ENCODE data around the gene TMTC4. TPM values are rescaled to one million over a fixed set of nuclear protein-coding genes. Genes with fewer than 3 reads are reported as not detected.
"Not testable (repeated sequence)": the region's sequence is repeated elsewhere in the genome, so short reads cannot be mapped to it uniquely, and the experiment has no call there.

TMTC4 gene
- total RNA-seq, 1 donor = 23.3 TPM

DNA sequence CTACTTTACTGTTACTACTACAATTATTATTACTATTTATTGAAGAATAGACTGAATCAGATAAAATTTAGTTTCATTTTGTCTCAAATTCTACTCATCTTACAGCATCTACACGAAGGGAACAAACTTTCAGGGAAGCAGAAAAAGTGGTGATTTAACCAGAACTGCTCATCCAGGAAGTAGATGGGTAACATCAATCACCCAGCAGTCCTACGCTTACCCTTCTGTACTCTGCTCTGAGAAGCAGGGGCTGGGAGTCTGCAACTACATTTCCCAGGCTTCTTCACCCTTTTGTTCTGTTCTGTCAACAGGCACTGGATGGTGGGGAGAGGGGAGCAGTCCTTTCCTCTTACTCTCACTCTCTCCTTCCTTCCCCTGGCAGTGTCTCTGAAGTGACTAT is 54.7 kb downstream of the TMTC4 start:
- DNase-seq (ENCODE audit: low read depth) = no peak
- H3K4me3 ChIP-seq (ENCODE audit: low read depth, low read length) = no peak overlapping the region
- TF ChIP-seq, protein P1, sequence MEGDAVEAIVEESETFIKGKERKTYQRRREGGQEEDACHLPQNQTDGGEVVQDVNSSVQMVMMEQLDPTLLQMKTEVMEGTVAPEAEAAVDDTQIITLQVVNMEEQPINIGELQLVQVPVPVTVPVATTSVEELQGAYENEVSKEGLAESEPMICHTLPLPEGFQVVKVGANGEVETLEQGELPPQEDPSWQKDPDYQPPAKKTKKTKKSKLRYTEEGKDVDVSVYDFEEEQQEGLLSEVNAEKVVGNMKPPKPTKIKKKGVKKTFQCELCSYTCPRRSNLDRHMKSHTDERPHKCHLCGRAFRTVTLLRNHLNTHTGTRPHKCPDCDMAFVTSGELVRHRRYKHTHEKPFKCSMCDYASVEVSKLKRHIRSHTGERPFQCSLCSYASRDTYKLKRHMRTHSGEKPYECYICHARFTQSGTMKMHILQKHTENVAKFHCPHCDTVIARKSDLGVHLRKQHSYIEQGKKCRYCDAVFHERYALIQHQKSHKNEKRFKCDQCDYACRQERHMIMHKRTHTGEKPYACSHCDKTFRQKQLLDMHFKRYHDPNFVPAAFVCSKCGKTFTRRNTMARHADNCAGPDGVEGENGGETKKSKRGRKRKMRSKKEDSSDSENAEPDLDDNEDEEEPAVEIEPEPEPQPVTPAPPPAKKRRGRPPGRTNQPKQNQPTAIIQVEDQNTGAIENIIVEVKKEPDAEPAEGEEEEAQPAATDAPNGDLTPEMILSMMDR (IDR thresholded peaks at IDR 0.05; ENCODE audit: insufficient read depth, low read length) = no peak

DNA sequence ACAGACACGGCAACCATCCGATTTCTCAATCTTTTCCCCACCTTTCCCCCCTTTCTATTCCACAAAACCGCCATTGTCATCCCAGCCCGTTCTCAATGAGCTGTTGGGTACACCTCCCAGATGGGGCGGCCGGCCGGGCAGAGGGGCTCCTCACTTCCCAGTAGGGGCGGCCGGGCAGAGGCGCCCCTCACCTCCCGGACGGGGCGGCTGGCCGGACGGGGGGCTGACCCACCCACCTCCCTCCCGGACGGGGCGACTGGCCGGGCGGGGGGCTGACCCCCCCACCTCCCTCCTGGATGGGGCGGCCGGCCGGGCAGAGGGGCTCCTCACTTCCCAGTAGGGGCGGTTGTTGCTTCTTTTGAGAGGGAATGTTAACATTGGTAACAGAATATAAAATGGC is 55.7 kb downstream of the TMTC4 start:
- DNase-seq (ENCODE audit: low read depth); H3K4me3 ChIP-seq (ENCODE audit: low read depth, low read length): not testable (repeated sequence)

DNA sequence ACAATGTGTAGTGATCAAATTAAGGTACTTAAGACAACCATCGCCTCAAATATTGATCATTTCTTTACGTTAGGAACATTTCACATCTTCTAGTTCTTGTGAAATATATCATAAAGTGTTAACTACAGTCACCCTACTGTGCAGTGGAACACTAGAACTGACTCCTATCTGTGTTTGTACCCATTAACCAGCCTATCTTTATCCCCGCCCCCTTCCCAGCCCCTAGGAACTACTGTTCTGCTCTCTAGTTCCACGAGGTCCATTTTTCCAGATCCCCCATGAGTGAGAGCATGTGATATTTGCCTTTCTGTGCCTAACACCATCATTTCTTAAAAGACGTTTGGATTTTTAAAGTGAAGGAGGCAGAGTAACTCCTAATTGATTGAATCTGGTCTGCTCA is 61.6 kb downstream of the TMTC4 start:
- DNase-seq (ENCODE audit: low read depth) = no peak
- no peak overlapping the region for H3K4me3 ChIP-seq (ENCODE audit: low read depth, low read length)
- TF ChIP-seq, protein P1 (IDR thresholded peaks at IDR 0.05; ENCODE audit: insufficient read depth, low read length) = no peak

DNA sequence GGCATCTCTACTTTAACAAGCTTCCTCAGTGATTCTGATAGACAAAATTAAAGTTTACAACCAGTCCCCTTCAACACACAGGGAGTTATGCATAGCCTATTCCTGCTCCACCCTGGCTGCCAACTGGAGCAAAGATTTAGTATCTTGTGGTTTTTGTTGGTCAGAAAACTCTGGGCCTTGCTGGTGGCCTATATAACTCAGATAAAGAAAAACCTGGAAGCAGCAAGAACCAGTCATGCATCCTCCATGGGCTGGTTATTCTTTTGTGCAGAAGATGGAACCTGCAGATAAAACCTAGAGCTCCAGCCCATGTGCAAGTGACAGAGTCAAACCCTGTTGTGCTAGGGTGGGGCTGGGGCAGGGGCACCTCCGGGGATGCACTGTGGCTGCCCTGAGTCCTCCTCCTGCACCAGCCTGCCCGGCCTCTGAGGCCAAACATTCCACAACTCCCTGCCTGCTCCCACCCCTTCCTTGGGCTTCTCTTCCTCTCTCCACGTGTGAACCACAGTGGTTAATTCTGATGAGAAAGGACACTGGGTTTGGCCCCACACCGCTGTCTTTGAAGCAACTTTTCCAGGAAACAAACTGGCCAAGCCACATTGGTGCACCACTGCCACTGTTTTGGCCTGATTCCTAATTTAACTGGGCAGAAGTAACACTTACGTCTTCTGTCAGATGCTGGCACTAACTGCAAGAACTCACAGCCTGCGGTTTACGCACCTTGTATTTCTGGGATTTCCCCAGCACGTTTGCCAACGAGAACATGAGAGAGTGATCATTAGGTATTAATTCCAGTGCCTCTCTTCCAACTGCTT is 62.7 kb downstream of the TMTC4 start:
- no peak for DNase-seq (ENCODE audit: low read depth)
- TF ChIP-seq, protein P1 (IDR thresholded peaks at IDR 0.05; ENCODE audit: insufficient read depth, low read length) = no peak
- H3K4me3 ChIP-seq (ENCODE audit: low read depth, low read length) = no peak overlapping the region

DNA sequence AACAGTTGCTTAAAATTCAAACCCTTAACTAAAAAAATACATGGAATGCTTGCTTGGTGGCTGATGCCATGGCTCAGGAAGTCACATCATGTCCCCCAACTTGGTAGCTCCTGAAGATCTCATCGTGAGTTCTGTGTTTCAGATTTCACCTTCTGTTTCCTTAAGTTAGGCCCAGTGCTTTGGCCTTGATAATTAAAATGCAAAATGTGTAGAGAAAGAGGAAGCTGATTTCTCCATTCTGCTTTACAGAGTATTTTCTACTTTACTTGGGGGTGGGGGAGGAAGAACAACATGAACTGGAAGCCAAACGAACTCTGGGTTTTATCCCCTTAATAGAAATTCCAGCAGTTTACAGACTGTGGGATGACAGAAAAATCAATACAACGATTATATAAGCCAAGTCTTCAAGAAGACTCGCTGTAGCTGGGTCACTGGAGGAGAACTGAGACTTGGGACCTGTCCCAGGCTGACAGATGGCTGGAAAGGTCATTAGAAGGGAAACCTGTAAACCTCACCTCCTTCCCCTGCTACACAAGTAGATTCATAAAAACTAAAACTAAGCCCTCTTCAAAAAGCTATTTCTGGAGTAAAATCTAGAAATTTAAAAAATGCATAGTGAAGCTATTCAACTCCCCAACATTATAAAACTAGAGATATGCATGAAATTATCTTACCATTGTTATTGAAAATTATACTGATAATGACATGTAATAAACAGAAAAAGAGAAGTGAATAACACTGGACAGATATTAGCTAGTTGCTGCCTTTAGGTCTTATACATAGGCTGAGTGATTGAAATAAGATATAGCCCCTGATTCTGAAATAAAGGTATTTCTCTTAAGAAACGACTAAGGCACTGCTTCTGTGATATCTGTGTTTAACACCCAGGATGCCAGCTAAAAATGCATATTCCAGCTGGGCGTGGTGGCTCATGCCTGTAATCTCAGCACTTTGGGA is 63.9 kb downstream of the TMTC4 start:
- no peak for DNase-seq (ENCODE audit: low read depth)
- TF ChIP-seq, protein P1 (IDR thresholded peaks at IDR 0.05; ENCODE audit: insufficient read depth, low read length) = no peak

DNA sequence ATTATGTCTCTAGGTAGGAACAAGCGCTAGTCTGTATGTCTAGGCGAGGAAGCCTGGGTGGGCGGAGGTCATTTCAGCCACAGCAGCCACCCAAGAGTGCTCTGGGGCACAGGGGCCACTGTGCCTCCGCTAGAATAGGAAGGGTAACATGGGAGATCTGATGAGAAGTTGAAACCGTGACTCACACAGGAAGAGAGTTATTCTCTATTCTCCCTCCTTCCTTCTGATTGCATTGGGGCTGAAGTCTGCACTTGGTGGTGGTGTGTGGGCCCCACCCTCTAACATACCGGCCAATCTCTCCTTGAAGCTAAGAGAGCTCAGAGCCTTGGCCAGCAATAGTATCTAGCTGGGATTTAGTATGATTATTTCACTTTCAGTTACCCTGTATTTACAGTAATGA is 65.7 kb downstream of the TMTC4 start:
- peak; percentile 25 for DNase-seq (ENCODE audit: low read depth)

More for the DNA sequence above, 63.9 kb downstream of the TMTC4 start:
- no peak overlapping the region for H3K4me3 ChIP-seq (ENCODE audit: low read depth, low read length)

More for the DNA sequence above, 65.7 kb downstream of the TMTC4 start:
- TF ChIP-seq, protein P1 (IDR thresholded peaks at IDR 0.05; ENCODE audit: insufficient read depth, low read length) = no peak
- H3K4me3 ChIP-seq (ENCODE audit: low read depth, low read length) = no peak overlapping the region
